Islet of Langerhans (tissue), 1 donor: ENCODE measurements around the gene CALCR.
"Not testable (repeated sequence)": the region's sequence is repeated elsewhere in the genome, so short reads cannot be mapped to it uniquely, and the experiment has no call there.

Experiments
- FAIRE-seq: peaks from one replicate; lab custom pipeline; 2011; peaks lifted over from hg19 to GRCh38; lab: Jason Lieb, UNC

Gene CALCR

GRCh38 chr7:93559639-93560491 lies 14.7 kb downstream of the CALCR start:
- no peak for FAIRE-seq

- no peak for FAIRE-seq
Observed at GRCh38 chr7:93558705-93559614, 15.6 kb downstream of the CALCR start.

GRCh38 chr7:93551931-93552330 lies 22.6 kb downstream of the CALCR start:
- no peak for FAIRE-seq

- no peak for FAIRE-seq
Observed at GRCh38 chr7:93551063-93551895, 23.2 kb downstream of the CALCR start.

- FAIRE-seq: no peak
Observed at GRCh38 chr7:93547716-93548115, 26.8 kb downstream of the CALCR start.

GRCh38 chr7:93544691-93545090 lies 29.8 kb downstream of the CALCR start:
- no peak for FAIRE-seq

GRCh38 chr7:93538061-93538460 lies 36.5 kb downstream of the CALCR start:
- FAIRE-seq: no peak

- FAIRE-seq: no peak
Observed at GRCh38 chr7:93535616-93536015, 38.9 kb downstream of the CALCR start.

- no peak for FAIRE-seq
Observed at GRCh38 chr7:93530701-93531100, 43.8 kb downstream of the CALCR start.

GRCh38 chr7:93516834-93517233 lies 57.7 kb downstream of the CALCR start:
- no peak for FAIRE-seq

GRCh38 chr7:93515144-93515543 lies 59.4 kb downstream of the CALCR start:
- no peak for FAIRE-seq

- no peak for FAIRE-seq
Observed at GRCh38 chr7:93509303-93509702, 65.2 kb downstream of the CALCR start.

GRCh38 chr7:93503088-93503487 lies 71.4 kb downstream of the CALCR start:
- FAIRE-seq: no peak

- not testable (repeated sequence) for FAIRE-seq
Observed at GRCh38 chr7:93491860-93492259, 82.7 kb downstream of the CALCR start.

- no peak for FAIRE-seq
Observed at GRCh38 chr7:93476491-93477344, 97.8 kb downstream of the CALCR start.

- no peak for FAIRE-seq
Observed at GRCh38 chr7:93475811-93476210, 98.7 kb downstream of the CALCR start.

GRCh38 chr7:93471456-93471855 lies 103.1 kb downstream of the CALCR start:
- FAIRE-seq: no peak

GRCh38 chr7:93463764-93464163 lies 110.8 kb downstream of the CALCR start:
- FAIRE-seq: no peak

GRCh38 chr7:93461350-93461749 lies 113.2 kb downstream of the CALCR start:
- no peak for FAIRE-seq

- no peak for FAIRE-seq
Observed at GRCh38 chr7:93453262-93453661, 121.3 kb downstream of the CALCR start.

GRCh38 chr7:93448176-93448575 lies 126.3 kb downstream of the CALCR start:
- no peak for FAIRE-seq
